A549 (cell line): ENCODE measurements around the gene ZNF600.

Source experiments
- BCL3 ChIP-seq: fragments of >200 bp; sonication (Bioruptor Twin); formaldehyde crosslinking; IDR thresholded peaks from 3 replicates; pipeline ENCODE4 v1.6.1; 2016
- CEBPB ChIP-seq, 2 experiments: fragments of >200 bp in 1 of 2; sonication (Bioruptor Twin) in 1 of 2; formaldehyde crosslinking in 1 of 2; IDR thresholded peaks; 2 replicates each; pipeline ENCODE4 v1.6.1; 2012 to 2016
- CHD4 ChIP-seq: fragments of 200-600 bp; sonication (generic); IDR thresholded peaks from 2 replicates; pipeline ENCODE4 v1.6.1; 2016; ENCODE audit warnings: antibody characterized with exemption, mild to moderate bottlenecking, borderline replicate concordance
- EP300 ChIP-seq, 2 experiments: fragments of >200 bp; sonication (Bioruptor Twin); formaldehyde crosslinking; IDR thresholded peaks; 2 replicates in 1 of 2; 3 replicates in 1 of 2; pipeline ENCODE4 v1.6.1; 2016 to 2017
- FOSL2 ChIP-seq, 2 experiments: fragments of 450-650 bp in 1 of 2; fragments of >200 bp in 1 of 2; sonication (Bioruptor Twin) in 1 of 2; formaldehyde crosslinking; IDR thresholded peaks; 2 replicates each; pipeline versions ENCODE4 v1.5.0 to v1.6.1; 2016 to 2020; ENCODE audit warnings: mild to moderate bottlenecking in 1 of 2, moderate library complexity in 1 of 2
- HOXA7 ChIP-seq: fragments of 250-450 bp; sonication (Bioruptor Pico); IDR thresholded peaks from 2 replicates; pipeline ENCODE4 v1.5.0; 2020; ENCODE audit warnings: mild to moderate bottlenecking, moderate library complexity
- MAZ ChIP-seq: fragments of 150-350 bp; IDR thresholded peaks from 2 replicates; pipeline ENCODE4 v1.6.1; 2014; ENCODE audit warnings: antibody characterized with exemption, low read depth, low read length, borderline replicate concordance
- MYC ChIP-seq: IDR thresholded peaks from 2 replicates; pipeline ENCODE4 v1.6.1; 2012; ENCODE audit warnings: mild to moderate bottlenecking, inconsistent platforms, low read length, improper control_type of control experiment, borderline replicate concordance
- NR3C1 ChIP-seq: fragments of >200 bp; sonication (Bioruptor Twin); formaldehyde crosslinking; IDR thresholded peaks from 3 replicates; pipeline ENCODE4 v1.6.1; 2017
- POLR2A ChIP-seq: IDR thresholded peaks from 2 replicates; pipeline ENCODE4 v1.6.1; 2012; ENCODE audit warnings: mild to moderate bottlenecking, low read length
- ZC3H11A ChIP-seq: fragments of 450-650 bp; IDR thresholded peaks from 2 replicates; pipeline ENCODE4 v1.6.1; 2014; ENCODE audit warnings: antibody characterized with exemption, mild to moderate bottlenecking
- TF ChIP-seq, protein P1 (sequence below): fragments of >200 bp; sonication (Bioruptor Twin); formaldehyde crosslinking; IDR thresholded peaks from 3 replicates; pipeline ENCODE4 v1.5.1; 2016
- TF ChIP-seq, protein P2 (sequence below): IDR thresholded peaks from 2 replicates; pipeline ENCODE4 v1.6.1; 2012

DNA sequence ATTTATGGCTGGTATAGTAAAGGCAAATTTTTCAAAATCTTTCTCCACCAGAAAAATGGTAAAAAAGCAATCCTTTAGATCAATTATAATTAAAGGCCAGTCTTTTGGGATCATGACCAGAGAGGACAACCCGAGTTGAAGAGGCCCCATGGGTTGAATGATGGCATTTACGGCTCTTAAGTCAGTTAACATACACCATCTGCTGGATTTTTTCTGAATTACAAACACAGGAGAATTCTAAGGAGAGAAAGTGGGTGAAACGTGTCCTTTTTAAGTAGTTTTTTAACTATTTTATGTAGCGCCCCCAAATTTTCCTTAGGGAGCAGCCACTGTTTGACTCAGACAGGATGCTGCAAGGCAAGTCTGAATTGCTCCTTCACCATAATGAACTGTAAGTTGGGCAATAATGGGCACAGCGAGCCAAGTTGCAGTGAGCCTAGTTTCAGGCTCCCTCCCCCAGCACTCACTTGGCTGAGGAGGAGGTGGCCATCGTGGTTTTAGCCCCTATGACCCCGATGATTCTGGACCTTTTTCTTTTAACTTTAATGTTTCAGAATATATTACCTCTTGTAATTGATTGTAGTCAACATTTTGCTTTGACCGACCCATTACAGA lies 38.1 kb downstream of the ZNF600 start:
- no peak for TF ChIP-seq HOXA7 (CRISPR knock-in tag)
- TF ChIP-seq CHD4 = no peak
- TF ChIP-seq, protein P1, sequence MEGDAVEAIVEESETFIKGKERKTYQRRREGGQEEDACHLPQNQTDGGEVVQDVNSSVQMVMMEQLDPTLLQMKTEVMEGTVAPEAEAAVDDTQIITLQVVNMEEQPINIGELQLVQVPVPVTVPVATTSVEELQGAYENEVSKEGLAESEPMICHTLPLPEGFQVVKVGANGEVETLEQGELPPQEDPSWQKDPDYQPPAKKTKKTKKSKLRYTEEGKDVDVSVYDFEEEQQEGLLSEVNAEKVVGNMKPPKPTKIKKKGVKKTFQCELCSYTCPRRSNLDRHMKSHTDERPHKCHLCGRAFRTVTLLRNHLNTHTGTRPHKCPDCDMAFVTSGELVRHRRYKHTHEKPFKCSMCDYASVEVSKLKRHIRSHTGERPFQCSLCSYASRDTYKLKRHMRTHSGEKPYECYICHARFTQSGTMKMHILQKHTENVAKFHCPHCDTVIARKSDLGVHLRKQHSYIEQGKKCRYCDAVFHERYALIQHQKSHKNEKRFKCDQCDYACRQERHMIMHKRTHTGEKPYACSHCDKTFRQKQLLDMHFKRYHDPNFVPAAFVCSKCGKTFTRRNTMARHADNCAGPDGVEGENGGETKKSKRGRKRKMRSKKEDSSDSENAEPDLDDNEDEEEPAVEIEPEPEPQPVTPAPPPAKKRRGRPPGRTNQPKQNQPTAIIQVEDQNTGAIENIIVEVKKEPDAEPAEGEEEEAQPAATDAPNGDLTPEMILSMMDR = no peak
- no peak for TF ChIP-seq MAZ
- TF ChIP-seq POLR2A = no peak
- no peak for TF ChIP-seq CEBPB (IDR thresholded peaks at IDR 0.05)
- TF ChIP-seq MYC = no peak
- no peak for TF ChIP-seq NR3C1
- TF ChIP-seq, protein P2, sequence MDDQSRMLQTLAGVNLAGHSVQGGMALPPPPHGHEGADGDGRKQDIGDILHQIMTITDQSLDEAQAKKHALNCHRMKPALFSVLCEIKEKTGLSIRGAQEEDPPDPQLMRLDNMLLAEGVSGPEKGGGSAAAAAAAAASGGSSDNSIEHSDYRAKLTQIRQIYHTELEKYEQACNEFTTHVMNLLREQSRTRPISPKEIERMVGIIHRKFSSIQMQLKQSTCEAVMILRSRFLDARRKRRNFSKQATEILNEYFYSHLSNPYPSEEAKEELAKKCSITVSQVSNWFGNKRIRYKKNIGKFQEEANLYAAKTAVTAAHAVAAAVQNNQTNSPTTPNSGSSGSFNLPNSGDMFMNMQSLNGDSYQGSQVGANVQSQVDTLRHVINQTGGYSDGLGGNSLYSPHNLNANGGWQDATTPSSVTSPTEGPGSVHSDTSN = no peak
- no peak for TF ChIP-seq ZC3H11A
- TF ChIP-seq FOSL2 (IDR thresholded peaks at IDR 0.05) = no peak
- TF ChIP-seq FOSL2 (CRISPR knock-in tag; IDR thresholded peaks at IDR 0.05) = no peak
- no peak for TF ChIP-seq EP300 (IDR thresholded peaks at IDR 0.05)
- TF ChIP-seq BCL3 = no peak
